WTC11 (cell line): ENCODE data around the gene TMC3. TPM values are rescaled to one million over a fixed set of nuclear protein-coding genes. Genes with fewer than 3 reads are reported as not detected.

Experiments
- ATAC-seq: fragments of 200-7000 bp; cut with Tn5 transposase; 2 replicates; pipeline ENCODE4 v1.10.0; 2021; ENCODE audit warnings: mild to moderate bottlenecking, moderate library complexity
- CTCF ChIA-PET: fragments of 300-600 bp; sonication (Branson Sonifier 250); formaldehyde crosslinking; loops from one replicate; lab custom pipeline; 2021; ENCODE audit warnings: antibody characterized with exemption; lab: Charles Lee
- POLR2A ChIA-PET: fragments of 350-600 bp; sonication (Branson Sonifier 250); formaldehyde crosslinking; loops from one replicate; lab custom pipeline; 2021; ENCODE audit warnings: antibody characterized with exemption; lab: Charles Lee
- DNase-seq: peaks from one replicate; pipeline ENCODE4 v3.0.0; 2021; ENCODE audit warnings: low spot score
- H3K27ac Mint-ChIP-seq: 2 replicates; pipeline ENCODE4 v1.8.0; 2021; ENCODE audit warnings: mixed read lengths
- H3K27me3 Mint-ChIP-seq: 2 replicates; pipeline ENCODE4 v1.8.0; 2021; ENCODE audit warnings: low read depth, mild to moderate bottlenecking, moderate library complexity, mixed read lengths
- H3K36me3 Mint-ChIP-seq: 2 replicates; pipeline ENCODE4 v1.8.0; 2021; ENCODE audit warnings: mixed read lengths
- H3K4me1 Mint-ChIP-seq: 2 replicates; pipeline ENCODE4 v1.8.0; 2022; ENCODE audit warnings: mixed read lengths
- H3K4me3 Mint-ChIP-seq: 2 replicates; pipeline ENCODE4 v1.8.0; 2021; ENCODE audit warnings: mild to moderate bottlenecking, moderate library complexity, mixed read lengths
- H3K9me3 Mint-ChIP-seq: 2 replicates; pipeline ENCODE4 v1.8.0; 2021; ENCODE audit warnings: mixed read lengths
- ARID4B ChIP-seq: sonication (generic); formaldehyde crosslinking; IDR thresholded peaks from 2 replicates; pipeline ENCODE4 v1.8.0; 2023; ENCODE audit warnings: missing genetic modification reagents, mild to moderate bottlenecking, borderline replicate concordance
- CREM ChIP-seq: sonication (generic); formaldehyde crosslinking; IDR thresholded peaks from 2 replicates; pipeline ENCODE4 v1.8.1; 2022; ENCODE audit warnings: mild to moderate bottlenecking, missing genetic modification reagents, moderate library complexity
- EMX1 ChIP-seq: fragments of 250-450 bp; sonication (Bioruptor Pico); IDR thresholded peaks from 2 replicates; pipeline ENCODE4 v1.8.0; 2021; ENCODE audit warnings: mild to moderate bottlenecking
- HMGA2 ChIP-seq: fragments of 250-450 bp; sonication (Bioruptor Pico); IDR thresholded peaks from 2 replicates; pipeline ENCODE4 v1.4.0; 2021; ENCODE audit warnings: mild to moderate bottlenecking, moderate library complexity
- NFYB ChIP-seq: sonication (generic); formaldehyde crosslinking; conservative IDR thresholded peaks from 2 replicates; pipeline ENCODE4 v1.8.0; 2022; ENCODE audit warnings: low read depth, missing genetic modification reagents
- SMAD3 ChIP-seq: sonication (generic); formaldehyde crosslinking; IDR thresholded peaks from 2 replicates; pipeline ENCODE4 v1.8.0; 2022; ENCODE audit warnings: missing genetic modification reagents, mild to moderate bottlenecking, borderline replicate concordance
- ZNF138 ChIP-seq: sonication (generic); formaldehyde crosslinking; conservative IDR thresholded peaks from 2 replicates; pipeline ENCODE4 v1.8.1; 2022; ENCODE audit warnings: mild to moderate bottlenecking, moderate library complexity, missing genetic modification reagents
- ZNF263 ChIP-seq: sonication (generic); formaldehyde crosslinking; IDR thresholded peaks from 2 replicates; pipeline ENCODE4 v1.8.1; 2022; ENCODE audit warnings: low read depth, mild to moderate bottlenecking, moderate library complexity, missing genetic modification reagents
- ZNF425 ChIP-seq: fragments of 250-450 bp; sonication (Bioruptor Pico); conservative IDR thresholded peaks from 2 replicates; pipeline ENCODE4 v1.9.0; 2021; ENCODE audit warnings: mild to moderate bottlenecking
- total RNA-seq: library from RNA; stranded (reverse); gene quantifications from 3 replicates; pipeline ENCODE4 v1.2.3, GENCODE V29; 2021
- TF ChIP-seq, protein P1 (sequence below): sonication (generic); formaldehyde crosslinking; IDR thresholded peaks from 2 replicates; pipeline ENCODE4 v1.8.1; 2023; ENCODE audit warnings: mild to moderate bottlenecking, missing genetic modification reagents, moderate library complexity
- TF ChIP-seq, protein P2 (sequence below): fragments of 250-450 bp; sonication (Bioruptor Pico); IDR thresholded peaks from 2 replicates; pipeline ENCODE4 v2.1.2; 2022; ENCODE audit warnings: mild to moderate bottlenecking, moderate library complexity
- TF ChIP-seq, protein P3 (sequence below): sonication (generic); formaldehyde crosslinking; IDR thresholded peaks from 2 replicates; pipeline ENCODE4 v1.8.0; 2022; ENCODE audit warnings: mild to moderate bottlenecking, missing genetic modification reagents
- TF ChIP-seq, protein P4 (sequence below): fragments of 250-450 bp; sonication (Bioruptor Pico); IDR thresholded peaks from 2 replicates; pipeline ENCODE4 v1.9.0; 2021; ENCODE audit warnings: mild to moderate bottlenecking
- TF ChIP-seq, protein P5 (sequence below): sonication (generic); formaldehyde crosslinking; IDR thresholded peaks from 2 replicates; pipeline ENCODE4 v1.8.0; 2022; ENCODE audit warnings: mild to moderate bottlenecking, missing genetic modification reagents

The TMC3 gene
- total RNA-seq, 1 experiment from 2014 or later = not detected

GRCh38 chr15:81376231-81376630 is 2.2 kb upstream of the TMC3 start:
- Mint-ChIP-seq H3K9me3 (no peaks in the 10 kb centered on the region), H3K36me3 (no peaks in the 10 kb centered on the region), H3K27ac (no peak overlapping the region), H3K4me1 (peaks cover 4% of the 10 kb centered on the region), H3K27me3 (no peaks in the 10 kb centered on the region), H3K4me3 (no peak overlapping the region)
- ATAC-seq (no peak), DNase-seq (no peak)
- CTCF ChIA-PET = interaction anchor here (1.7 kb wide), 1 partner anchor 101 kb away, joined by 3 read pairs; no protein-coding TSS in a partner anchor
- POLR2A ChIA-PET = no interaction called here
- TF ChIP-seq, protein P1, sequence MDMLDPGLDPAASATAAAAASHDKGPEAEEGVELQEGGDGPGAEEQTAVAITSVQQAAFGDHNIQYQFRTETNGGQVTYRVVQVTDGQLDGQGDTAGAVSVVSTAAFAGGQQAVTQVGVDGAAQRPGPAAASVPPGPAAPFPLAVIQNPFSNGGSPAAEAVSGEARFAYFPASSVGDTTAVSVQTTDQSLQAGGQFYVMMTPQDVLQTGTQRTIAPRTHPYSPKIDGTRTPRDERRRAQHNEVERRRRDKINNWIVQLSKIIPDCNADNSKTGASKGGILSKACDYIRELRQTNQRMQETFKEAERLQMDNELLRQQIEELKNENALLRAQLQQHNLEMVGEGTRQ (CRISPR knock-in tag) = no peak

GRCh38 chr15:81375461-81375860 is 1.4 kb upstream of the TMC3 start:
- ChIA-PET CTCF (no interaction called here), POLR2A (no interaction called here)
- Mint-ChIP-seq H3K27me3 (no peaks in the 10 kb centered on the region), H3K9me3 (no peaks in the 10 kb centered on the region), H3K27ac (no peak overlapping the region), H3K4me3 (no peak overlapping the region), H3K36me3 (no peaks in the 10 kb centered on the region), H3K4me1 (0 out of 2 replicates have a peak, but pooled peaks cover 2% of the 10 kb centered on the region)
- ATAC-seq = no peak
- DNase-seq = no peak
- TF ChIP-seq HMGA2 (CRISPR knock-in tag) = no peak
- TF ChIP-seq, protein P2, sequence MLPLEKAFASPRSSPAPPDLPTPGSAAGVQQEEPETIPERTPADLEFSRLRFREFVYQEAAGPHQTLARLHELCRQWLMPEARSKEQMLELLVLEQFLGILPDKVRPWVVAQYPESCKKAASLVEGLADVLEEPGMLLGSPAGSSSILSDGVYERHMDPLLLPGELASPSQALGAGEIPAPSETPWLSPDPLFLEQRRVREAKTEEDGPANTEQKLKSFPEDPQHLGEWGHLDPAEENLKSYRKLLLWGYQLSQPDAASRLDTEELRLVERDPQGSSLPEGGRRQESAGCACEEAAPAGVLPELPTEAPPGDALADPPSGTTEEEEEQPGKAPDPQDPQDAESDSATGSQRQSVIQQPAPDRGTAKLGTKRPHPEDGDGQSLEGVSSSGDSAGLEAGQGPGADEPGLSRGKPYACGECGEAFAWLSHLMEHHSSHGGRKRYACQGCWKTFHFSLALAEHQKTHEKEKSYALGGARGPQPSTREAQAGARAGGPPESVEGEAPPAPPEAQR (CRISPR knock-in tag) = no peak
- TF ChIP-seq SMAD3 (CRISPR knock-in tag) = no peak
- TF ChIP-seq, protein P3, sequence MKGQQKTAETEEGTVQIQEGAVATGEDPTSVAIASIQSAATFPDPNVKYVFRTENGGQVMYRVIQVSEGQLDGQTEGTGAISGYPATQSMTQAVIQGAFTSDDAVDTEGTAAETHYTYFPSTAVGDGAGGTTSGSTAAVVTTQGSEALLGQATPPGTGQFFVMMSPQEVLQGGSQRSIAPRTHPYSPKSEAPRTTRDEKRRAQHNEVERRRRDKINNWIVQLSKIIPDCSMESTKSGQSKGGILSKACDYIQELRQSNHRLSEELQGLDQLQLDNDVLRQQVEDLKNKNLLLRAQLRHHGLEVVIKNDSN (CRISPR knock-in tag) = no peak
- TF ChIP-seq, protein P4, sequence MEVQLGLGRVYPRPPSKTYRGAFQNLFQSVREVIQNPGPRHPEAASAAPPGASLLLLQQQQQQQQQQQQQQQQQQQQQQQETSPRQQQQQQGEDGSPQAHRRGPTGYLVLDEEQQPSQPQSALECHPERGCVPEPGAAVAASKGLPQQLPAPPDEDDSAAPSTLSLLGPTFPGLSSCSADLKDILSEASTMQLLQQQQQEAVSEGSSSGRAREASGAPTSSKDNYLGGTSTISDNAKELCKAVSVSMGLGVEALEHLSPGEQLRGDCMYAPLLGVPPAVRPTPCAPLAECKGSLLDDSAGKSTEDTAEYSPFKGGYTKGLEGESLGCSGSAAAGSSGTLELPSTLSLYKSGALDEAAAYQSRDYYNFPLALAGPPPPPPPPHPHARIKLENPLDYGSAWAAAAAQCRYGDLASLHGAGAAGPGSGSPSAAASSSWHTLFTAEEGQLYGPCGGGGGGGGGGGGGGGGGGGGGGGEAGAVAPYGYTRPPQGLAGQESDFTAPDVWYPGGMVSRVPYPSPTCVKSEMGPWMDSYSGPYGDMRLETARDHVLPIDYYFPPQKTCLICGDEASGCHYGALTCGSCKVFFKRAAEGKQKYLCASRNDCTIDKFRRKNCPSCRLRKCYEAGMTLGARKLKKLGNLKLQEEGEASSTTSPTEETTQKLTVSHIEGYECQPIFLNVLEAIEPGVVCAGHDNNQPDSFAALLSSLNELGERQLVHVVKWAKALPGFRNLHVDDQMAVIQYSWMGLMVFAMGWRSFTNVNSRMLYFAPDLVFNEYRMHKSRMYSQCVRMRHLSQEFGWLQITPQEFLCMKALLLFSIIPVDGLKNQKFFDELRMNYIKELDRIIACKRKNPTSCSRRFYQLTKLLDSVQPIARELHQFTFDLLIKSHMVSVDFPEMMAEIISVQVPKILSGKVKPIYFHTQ (CRISPR knock-in tag) = no peak
- no peak for TF ChIP-seq ZNF425 (CRISPR knock-in tag)
- no peak for TF ChIP-seq NFYB (CRISPR knock-in tag)
- no peak for TF ChIP-seq ZNF138 (CRISPR knock-in tag)
- no peak for TF ChIP-seq ARID4B (CRISPR knock-in tag)
- no peak for TF ChIP-seq EMX1
- TF ChIP-seq CREM (CRISPR knock-in tag) = no peak
- TF ChIP-seq, protein P5, sequence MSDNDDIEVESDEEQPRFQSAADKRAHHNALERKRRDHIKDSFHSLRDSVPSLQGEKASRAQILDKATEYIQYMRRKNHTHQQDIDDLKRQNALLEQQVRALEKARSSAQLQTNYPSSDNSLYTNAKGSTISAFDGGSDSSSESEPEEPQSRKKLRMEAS = no peak
- TF ChIP-seq ZNF263 (CRISPR knock-in tag) = no peak
